DMS53 (cell line): ENCODE measurements around the gene COPB1.
A peak's percentile ranks its signal among the peaks of the same experiment; 100 is the strongest.

Source experiments
- DNase-seq: peaks from one replicate; lab custom pipeline; 2025; lab: John Stamatoyannopoulos, UW

COPB1 gene

DNA sequence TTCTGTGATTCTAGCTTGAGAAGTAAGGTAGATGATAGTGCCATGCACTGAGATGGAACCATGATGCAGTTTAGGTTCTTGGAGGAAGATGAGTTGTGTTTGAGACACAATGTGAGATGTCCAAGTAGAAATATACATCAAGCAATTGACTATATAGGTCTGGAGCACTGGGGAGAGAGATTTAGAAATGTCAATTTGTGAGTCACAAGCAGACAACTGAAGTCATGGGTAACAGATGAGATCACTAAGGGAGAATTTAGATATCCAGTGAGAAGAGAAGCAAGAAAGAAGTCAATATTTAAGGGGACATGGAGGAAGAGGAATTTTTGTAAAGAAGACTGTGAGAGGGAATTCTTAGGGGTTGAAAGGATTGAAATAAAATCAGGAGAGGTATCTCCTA is 75.5 kb downstream of the COPB1 start:
- no peak for DNase-seq

- no peak for DNase-seq
Observed at GRCh38 chr11:14423633-14424032, 76.0 kb downstream of the COPB1 start.

DNA sequence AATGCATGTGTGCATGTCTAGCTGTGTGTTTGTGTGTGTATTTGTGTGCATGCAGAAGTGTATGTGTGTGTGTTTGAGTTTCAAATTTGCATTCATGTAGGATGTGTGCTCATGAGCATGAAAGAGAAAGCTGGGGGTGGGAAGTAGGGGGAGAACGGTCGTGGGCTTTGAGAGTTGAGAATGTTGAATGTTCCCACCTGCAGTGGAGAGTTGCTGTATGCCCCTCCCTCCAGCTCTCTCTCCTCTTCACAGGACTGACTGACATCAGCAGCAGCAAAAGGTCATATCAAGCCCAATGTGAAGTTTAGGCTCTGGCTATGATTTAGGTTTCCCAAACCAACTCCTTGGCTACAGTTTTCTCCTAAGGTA is 76.8 kb downstream of the COPB1 start:
- no peak for DNase-seq

DNA sequence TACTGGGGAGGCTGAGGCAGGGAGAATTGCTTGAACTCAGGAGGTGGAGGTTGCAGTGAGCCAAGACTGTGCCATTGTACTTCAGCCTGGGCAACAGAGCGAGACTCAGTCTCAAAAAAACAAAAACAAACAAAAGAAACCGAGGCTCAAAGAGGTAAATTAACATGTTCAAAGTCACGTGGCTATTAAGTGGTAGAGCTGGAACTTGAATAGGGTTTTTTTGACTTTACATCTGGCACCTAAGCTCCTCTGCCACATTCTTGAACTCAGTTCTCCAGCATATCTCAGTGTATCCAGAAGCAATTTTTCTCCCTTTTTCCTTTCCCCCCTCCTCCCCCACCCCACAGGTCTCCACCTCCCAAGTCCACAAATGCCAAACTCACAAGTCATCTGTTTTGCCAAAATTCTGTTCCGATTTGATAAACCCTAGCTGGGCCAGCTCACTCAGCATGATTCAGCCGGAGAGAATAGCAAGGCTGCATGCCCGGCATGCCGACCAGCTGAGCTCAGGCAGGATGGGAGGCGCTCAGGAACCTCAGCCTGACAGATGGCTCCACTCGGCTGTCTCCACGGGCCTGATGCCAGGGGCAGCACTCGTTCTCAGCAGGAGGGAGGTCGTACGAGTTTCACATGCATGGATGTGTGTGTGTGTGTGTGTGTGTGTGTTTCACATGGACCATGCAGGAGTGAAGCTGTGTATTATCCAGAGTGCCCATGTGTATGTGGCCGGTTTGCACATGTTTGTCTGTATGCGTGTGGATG is 77.4 kb downstream of the COPB1 start:
- peak; percentile 59 for DNase-seq

- DNase-seq, result peak; percentile 14
Observed at GRCh38 chr11:14420223-14420622, 79.4 kb downstream of the COPB1 start.

DNA sequence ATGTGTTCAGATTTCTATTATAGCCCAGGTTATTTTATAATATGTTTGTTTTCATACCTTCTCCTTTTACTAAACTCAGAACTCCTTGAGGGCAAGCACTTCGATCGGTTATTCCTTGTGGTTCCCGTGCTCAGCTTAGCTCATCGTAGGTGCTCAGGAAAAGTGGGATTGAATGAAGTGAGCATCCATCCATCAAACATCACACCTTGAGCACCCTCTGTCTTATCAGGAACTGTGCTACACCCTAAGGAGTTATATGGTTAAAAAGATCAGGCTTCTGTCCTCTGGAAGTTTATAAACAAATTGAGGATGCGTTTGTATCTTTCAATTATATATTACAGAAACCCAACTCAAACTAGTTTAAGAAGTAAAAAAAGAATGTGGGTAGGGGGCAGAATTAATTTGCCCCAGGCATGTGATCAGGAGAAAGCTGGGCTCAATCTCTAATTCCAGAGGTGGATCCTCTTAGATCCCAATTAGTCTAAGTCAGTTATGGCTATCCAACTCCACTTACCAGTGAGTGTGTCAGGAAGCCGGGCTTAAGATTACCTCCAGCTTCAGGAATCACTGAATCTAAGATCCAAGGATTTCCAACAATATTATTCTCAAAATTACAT is 80.7 kb downstream of the COPB1 start:
- DNase-seq, result peak; percentile 77

DNA sequence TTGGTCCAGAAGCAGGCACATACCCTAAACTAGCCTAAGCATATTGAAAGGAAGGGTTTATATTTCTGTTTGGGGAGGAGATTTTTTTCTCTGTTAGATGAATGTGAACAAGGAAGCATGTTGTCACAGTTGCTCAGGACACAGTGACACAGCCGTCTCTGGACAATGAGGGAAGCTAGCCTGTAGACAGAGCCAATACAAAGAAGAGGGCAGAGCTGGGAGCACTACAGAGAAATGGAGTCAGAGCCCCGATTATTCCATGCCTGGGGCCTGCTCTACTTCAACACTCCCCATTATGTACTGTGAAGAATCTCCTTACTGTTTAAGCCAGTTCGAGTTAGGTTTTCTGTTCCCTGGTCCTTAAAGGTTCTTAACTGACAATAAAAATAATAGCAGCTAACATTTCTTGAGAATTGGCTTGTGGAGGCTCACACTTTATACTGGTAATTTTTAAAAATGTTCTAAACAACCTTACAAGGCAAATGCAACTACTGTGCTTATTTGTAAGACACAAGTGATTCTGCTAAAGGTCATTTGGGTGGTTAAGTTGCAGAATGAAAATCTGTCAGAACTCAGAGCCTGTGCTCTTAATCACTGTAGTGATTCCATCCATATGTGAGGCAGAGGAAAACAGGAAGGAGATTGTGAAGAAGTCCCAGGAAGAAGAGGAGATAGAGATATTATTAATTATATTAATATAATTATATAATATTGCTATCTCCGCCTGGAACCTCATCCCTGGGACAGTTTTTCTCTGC is 81.8 kb downstream of the COPB1 start:
- no peak for DNase-seq

GRCh38 chr11:14417186-14417585 is 82.4 kb downstream of the COPB1 start:
- no peak for DNase-seq

GRCh38 chr11:14414470-14415461 is 84.8 kb downstream of the COPB1 start:
- no peak for DNase-seq

GRCh38 chr11:14413307-14414069 is 86.1 kb downstream of the COPB1 start:
- DNase-seq, result no peak

DNA sequence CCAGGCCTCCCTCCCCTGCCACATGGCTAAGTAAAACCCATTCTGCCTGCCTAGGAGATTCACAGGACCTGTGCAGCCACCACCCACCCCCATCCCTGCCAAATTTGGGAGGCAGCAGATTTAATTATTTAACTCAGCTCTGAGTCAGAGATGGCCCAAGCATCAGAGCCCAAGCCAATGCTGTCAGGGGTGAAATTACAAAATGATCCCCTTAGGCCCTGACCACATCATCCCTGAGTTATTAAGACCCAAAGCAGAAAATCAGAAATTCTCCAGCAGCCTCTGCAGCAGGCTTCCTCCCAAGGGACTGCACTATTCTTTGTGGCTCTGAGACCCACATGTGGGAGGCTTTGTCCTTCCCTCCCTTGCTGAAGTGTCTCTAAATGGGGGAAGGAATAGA is 87.8 kb downstream of the COPB1 start:
- DNase-seq, result no peak

- DNase-seq, result no peak
Observed at GRCh38 chr11:14409891-14410290, 89.7 kb downstream of the COPB1 start.

DNA sequence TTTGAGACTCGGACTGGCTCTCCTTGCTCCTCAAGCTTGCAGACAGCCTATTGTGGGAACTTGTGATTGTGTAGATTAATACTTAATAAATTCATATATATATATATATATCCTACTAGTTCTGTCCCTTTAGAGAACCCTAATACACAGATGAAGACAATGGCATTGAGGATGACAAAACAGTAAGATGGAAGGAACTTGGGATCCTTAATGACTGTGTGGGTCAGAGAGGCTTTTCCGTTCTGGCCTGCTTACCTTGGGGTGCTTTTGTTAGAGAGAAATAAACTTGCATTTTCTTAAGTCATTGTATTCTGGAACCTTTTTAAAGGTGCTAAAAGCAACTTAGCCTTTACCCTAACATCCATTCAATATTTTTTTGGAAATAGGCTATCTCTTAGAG is 91.0 kb downstream of the COPB1 start:
- no peak for DNase-seq
